NAMALWA (cell line): ENCODE data around the gene PAPPA.

Experiments
- DNase-seq: peaks from one replicate; pipeline ENCODE4 v3.0.0-alpha.2; 2015; ENCODE audit warnings: low spot score

Gene PAPPA

DNA sequence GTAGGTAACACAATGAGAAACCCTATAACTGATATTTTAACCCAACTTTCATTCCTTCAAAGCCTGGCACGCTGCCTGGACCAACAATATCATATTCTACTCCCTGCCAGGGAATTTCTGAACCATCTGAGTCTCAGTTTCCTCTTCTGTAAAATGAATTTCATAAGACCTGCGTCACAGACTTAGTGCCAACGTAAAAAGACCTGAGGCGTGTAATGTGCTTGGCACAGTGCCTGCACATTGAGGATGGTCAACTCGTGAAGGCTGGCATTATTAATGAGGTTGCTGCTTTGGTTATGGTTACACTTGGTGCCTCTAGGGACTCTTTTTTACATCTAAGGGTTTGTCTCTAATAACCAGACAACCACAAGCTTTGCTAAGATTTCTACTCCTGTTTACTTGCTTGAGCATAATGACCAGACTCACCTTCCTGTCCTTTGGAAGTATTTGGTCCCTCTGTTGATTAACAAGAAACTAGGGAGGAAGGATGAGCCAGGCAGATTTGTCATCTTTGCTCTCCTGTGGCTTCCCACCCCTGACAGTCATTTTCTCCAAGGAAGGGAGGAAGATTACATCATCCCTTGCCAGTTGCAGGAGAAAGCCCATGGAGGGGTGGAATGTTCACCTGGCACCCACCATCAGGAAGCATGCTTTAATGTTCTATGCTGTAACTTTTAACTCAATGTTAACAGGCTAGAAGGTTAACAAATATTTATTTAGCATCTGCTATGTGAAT lies 79.0 kb downstream of the PAPPA start:
- peak; percentile 5 for DNase-seq

- DNase-seq = no peak
Observed at GRCh38 chr9:116233160-116233530, 79.6 kb downstream of the PAPPA start.

DNA sequence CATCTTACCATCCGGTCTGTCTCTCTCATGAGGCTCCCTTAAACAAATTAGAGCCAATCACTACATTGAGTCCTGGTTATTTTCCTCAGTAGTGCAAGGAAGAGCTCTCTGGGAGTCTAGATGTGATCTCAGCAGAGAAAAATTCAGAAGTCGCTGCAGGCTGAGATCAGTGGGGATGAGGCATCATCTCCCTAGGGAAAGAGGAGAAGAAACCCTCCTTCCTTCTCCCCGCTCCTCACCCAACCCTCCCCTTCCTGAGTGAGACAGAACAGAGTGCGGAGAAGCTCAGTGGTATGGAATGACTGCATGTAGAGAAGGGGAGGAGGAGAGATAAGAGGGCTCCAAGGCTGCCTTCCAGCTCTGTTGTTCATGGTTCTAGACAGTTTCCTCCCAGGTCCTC lies 80.5 kb downstream of the PAPPA start:
- no peak for DNase-seq

- DNase-seq = no peak
Observed at GRCh38 chr9:116236979-116237378, 83.4 kb downstream of the PAPPA start.

- DNase-seq = no peak
Observed at GRCh38 chr9:116237456-116237855, 83.9 kb downstream of the PAPPA start.

DNA sequence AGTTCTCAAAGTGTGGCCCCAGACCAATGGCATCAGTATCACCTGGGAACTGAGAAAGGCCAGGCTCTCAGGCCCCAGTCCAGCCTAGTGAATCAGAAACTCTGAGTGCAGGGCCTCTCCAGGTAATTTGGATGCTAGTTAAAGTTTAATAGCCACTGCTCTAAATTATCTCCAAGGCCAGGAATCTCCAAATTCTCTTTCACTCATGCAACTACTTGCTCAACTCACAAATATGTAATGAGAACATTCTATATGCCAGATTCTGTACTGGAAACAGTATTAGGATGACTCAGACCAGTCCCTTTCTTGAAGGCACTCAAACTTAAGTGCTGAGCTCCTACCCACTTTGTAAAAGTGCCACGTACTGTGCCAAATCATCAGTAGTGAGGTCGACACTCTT lies 84.6 kb downstream of the PAPPA start:
- DNase-seq = no peak

DNA sequence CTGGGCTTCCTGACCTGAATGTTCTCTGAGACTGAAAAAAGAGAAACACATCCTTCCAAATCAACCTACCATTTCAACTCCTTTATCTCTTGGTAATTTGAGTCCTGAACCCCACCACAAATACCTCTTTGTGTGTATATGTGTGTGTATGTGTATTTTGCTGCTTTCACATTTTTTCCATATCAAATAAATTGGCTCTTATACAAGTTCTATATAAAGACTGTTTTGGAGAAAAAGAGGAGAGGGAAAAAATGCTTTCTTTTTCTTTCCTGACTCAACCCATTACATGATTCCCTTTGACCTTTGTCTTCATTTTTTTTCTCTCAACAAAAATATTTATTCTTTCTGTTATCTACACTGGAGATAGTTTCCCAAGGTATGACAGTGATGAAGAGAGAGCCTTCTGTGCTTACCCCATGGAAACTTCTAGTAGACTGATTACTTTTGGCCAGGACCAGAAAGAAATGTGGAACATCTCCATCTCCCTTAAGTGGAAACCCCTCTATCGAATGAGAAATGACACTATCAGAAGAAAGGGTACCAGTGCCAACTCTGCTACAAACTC lies 85.3 kb downstream of the PAPPA start:
- no peak for DNase-seq

DNA sequence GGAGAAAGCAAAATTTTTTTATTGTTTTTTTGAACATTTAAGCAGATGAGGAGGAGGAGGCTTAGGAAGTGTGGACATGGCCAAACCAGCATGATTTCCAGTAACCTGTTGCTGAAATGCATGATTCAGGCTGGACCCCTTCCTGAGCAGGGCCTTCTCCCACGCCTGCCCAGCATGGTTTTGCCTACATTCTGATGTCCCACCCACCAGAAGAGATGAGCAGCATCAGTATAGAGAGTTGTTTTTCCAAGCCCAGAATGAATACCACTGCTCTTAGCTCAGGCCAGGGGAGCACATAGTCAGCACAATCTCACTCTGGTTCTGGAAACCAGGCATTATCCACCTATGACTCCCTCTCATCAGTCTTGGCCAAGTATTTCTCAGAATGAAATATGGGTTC lies 90.1 kb downstream of the PAPPA start:
- no peak for DNase-seq

GRCh38 chr9:116247284-116247683 lies 93.7 kb downstream of the PAPPA start:
- no peak for DNase-seq

DNA sequence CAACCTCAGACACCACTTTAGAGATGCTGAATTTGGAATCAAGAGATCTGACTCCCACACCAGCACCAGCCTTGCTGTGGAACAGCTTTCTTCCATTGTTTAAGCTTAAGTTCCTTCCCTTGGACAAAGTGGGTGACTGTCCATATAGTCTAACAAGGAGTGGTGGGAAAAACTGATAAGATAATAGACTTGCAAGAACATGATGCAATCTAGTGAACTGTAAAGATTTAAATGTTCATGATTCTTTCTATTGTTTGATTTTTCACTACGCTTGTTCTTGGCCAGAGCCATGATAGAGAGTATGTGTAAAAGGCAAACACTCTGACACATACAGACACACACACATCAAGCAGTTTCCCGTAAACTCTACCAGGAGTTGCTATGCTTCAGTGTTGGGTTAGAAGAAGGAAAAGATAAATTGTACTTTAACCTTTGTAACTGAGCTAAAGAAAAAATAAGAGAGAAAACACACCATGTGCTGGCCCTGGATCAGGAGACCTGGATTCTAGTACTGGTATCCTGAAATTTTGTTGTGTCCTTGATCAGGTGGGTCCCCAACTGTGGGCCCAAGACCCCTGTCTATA lies 94.3 kb downstream of the PAPPA start:
- no peak for DNase-seq

- no peak for DNase-seq
Observed at GRCh38 chr9:116250891-116251290, 97.3 kb downstream of the PAPPA start.

- no peak for DNase-seq
Observed at GRCh38 chr9:116251366-116251765, 97.8 kb downstream of the PAPPA start.

DNA sequence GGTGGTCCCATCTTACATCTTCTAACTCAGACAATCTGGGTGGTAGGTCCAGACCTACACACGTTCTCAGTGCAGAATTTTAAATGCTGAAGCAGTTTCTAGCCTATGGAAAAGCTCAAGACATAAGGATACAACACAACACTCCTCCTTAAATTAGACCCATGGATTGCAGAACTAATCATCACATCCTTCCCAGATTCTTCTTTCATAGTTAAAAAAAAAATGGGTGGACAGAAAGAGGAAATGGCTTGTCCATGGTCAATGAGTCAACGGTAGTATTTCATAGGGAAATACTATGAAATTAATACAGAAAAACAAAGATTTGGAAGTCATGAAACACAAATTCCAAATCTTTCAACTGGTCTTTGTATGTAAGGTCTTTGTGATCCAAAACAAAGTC lies 106.9 kb downstream of the PAPPA start:
- DNase-seq = no peak

DNA sequence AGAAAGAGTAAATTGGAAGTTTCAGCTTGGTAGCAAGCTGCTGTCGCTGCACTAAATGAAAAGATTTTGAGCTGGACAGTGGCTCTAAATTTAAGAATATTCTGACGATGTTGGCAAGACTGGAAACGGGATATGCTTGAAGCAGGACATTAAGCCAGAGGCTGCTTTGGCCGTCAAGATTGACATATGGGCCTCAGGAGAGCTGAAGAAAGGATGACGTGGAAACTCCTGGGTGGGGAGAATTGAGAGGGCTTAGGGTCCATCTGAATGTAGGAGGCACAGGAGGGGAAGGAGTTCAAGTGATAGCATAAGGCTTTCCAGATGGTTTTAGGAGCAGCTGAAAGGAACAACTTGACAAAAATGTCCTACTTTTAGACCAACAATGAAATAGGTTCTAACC lies 108.9 kb downstream of the PAPPA start:
- no peak for DNase-seq

- no peak for DNase-seq
Observed at GRCh38 chr9:116264361-116264760, 110.8 kb downstream of the PAPPA start.

DNA sequence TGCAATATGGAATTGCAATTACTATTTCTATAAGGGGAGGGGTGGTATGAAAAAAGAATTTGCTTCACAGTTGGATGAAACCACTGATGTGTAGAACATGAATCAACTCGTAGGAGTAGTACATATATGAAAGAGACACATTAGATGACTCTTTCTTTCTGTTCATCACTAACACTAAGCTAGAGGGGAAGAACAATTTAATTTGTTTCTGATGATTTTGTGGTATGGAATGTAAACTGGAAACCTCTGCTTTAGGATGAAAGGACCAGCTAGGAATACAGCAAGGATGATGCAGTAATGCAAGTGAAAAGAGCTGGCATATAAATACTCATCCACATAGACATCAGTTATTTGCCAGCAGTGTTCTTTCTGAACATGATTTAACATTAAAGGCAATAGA lies 113.4 kb downstream of the PAPPA start:
- no peak for DNase-seq

- DNase-seq = no peak
Observed at GRCh38 chr9:116269250-116269649, 115.7 kb downstream of the PAPPA start.

DNA sequence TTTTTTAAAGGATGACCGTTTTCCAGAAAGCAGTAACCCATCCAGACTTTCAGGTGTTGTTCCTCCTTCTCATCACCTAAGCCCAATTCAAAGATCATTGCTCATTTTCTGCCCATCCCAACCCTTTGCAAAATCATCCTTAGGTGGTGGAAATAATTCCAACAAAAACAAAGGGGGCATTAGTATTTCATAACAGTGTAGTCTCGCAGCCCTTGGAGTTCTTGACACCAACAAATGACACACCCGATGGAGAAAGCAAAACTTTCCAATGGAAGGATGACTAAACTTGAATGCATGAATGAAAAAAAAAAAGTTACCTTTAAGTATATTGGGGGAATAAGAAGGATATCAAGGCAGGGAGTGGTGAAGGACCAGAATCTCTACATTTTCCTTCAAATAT lies 117.0 kb downstream of the PAPPA start:
- no peak for DNase-seq

DNA sequence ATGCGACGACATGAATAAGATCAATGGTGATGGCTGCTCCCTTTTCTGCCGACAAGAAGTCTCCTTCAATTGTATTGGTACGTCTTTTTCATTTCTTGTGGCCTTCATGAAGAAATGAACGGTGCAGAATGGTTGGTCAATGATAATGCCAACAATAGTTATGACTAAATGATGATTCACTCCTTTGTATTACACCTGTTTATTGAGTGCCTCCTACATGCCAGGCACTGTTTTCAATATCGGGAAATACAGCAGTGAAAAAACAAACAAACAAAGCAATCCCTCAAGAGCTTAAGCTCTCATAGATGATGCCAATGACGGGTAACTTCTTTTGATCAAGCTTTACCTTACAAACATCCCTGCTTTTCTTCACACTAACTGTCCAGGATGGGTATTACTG lies 117.7 kb downstream of the PAPPA start:
- DNase-seq = no peak

DNA sequence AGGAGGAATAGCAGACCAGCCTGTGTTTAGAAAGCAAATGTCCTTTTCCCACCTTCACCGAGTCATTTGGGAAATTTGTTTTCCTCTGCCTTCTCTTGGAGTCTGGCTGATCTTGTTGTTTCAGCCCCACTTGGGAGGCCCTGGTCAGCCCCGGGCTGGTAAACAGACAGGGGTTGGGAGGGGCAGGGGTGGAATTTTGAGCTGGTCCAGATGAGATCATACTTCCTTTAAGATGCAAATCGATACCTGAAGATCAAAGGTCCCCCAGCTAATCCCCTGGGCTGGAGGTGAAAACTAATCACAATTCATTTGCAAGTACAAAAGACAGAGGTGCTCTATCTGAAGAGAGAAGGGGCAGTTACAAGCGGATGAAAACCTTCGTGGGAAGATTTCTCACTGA lies 118.4 kb downstream of the PAPPA start:
- no peak for DNase-seq

GRCh38 chr9:116274293-116274692 lies 120.7 kb downstream of the PAPPA start:
- DNase-seq = no peak

GRCh38 chr9:116275418-116276195 lies 122.0 kb downstream of the PAPPA start:
- no peak for DNase-seq

- DNase-seq = no peak
Observed at GRCh38 chr9:116276196-116276493, 122.6 kb downstream of the PAPPA start.
